Natural killer cell (primary cell): ENCODE measurements around the gene C2CD3. TPM values are rescaled to one million over a fixed set of nuclear protein-coding genes. Genes with fewer than 3 reads are reported as not detected.

ENCODE experiments used
- ATAC-seq, 3 donors: fragments of 150-1000 bp in 2 of 3; fragments of 200-7000 bp in 1 of 3; cut with Tn5 transposase; 1 replicate in 1 of 3; 2 replicates in 2 of 3; pipeline ENCODE4 v1.10.0; 2021; ENCODE audit warnings: mild to moderate bottlenecking in 2 of 3, moderate library complexity in 2 of 3
- DNase-seq, 2 donors: peaks; one replicate each; pipeline versions ENCODE4 v3.0.0 to v3.0.0-alpha.2; 2013 to 2021; ENCODE audit warnings: mixed read lengths in 1 of 2
- H3K27ac ChIP-seq: one replicate; pipeline ENCODE4 v1.5.1; 2013; ENCODE audit warnings: mild to moderate bottlenecking, low read length
- H3K27me3 ChIP-seq: one replicate; pipeline ENCODE4 v1.6.1; 2013; ENCODE audit warnings: low read length; ENCODE audit not compliant: control insufficient read depth, insufficient read depth
- H3K36me3 ChIP-seq: one replicate; pipeline ENCODE4 v1.6.1; 2013; ENCODE audit warnings: low read length; ENCODE audit not compliant: control insufficient read depth, insufficient read depth
- H3K4me1 ChIP-seq: one replicate; pipeline ENCODE4 v1.6.1; 2013; ENCODE audit warnings: low read length; ENCODE audit not compliant: control insufficient read depth, insufficient read depth
- H3K4me3 ChIP-seq: one replicate; pipeline ENCODE4 v1.5.1; 2013; ENCODE audit warnings: low read length
- H3K9me3 ChIP-seq: one replicate; pipeline ENCODE4 v1.6.1; 2013; ENCODE audit warnings: low read length; ENCODE audit not compliant: control insufficient read depth, insufficient read depth
- H3K27ac Mint-ChIP-seq, 2 donors: one replicate each; pipeline ENCODE4 v1.8.0; 2022; ENCODE audit warnings: mild to moderate bottlenecking in 2 of 2, mixed read lengths in 2 of 2, moderate library complexity in 1 of 2
- H3K27me3 Mint-ChIP-seq, 2 donors: one replicate each; pipeline ENCODE4 v1.8.0; 2022; ENCODE audit warnings: low read depth in 2 of 2, mixed read lengths in 2 of 2
- H3K36me3 Mint-ChIP-seq: one replicate; pipeline ENCODE4 v1.8.0; 2022; ENCODE audit warnings: mixed read lengths
- H3K4me1 Mint-ChIP-seq, 2 donors: one replicate each; pipeline ENCODE4 v1.8.0; 2022; ENCODE audit warnings: mixed read lengths in 2 of 2
- H3K4me3 Mint-ChIP-seq: one replicate; pipeline ENCODE4 v1.8.0; 2022; ENCODE audit warnings: mild to moderate bottlenecking, moderate library complexity, mixed read lengths
- H3K9me3 Mint-ChIP-seq, 2 donors: one replicate each; pipeline ENCODE4 v1.8.0; 2022; ENCODE audit warnings: mixed read lengths in 2 of 2
- WGBS: methylation state at CpG from one replicate; pipeline ENCODE4 v1.1.7; 2013; ENCODE audit warnings: missing lambda C conversion rate; ENCODE audit not compliant: insufficient coverage; 5-methylcytosine and 5-hydroxymethylcytosine counted together
- intact Hi-C: fragments of 100-400 bp; cut with micrococcal nuclease; formaldehyde crosslinking; loops from one replicate; pipeline ENCODE4 v1.14.2; 2022
- total RNA-seq, 4 donors: library from RNA; stranded (reverse); fragments of 120-200 nt in 1 of 4; gene quantifications; one replicate each; pipeline versions ENCODE4 v1.2.3 to v1.2.4, GENCODE V29; 2013 to 2022
- TF ChIP-seq, protein P1 (sequence below): fragments of 200-600 bp; IDR thresholded peaks from one replicate; pipeline ENCODE4 v1.8.0; 2022; ENCODE audit warnings: antibody characterized with exemption

The C2CD3 gene
- total RNA-seq, 3 donors from 2014 or later (not counting 1 experiment from before 2014, with no cell fraction given), result 55.0 to 67.6 (median 58.1) TPM

DNA sequence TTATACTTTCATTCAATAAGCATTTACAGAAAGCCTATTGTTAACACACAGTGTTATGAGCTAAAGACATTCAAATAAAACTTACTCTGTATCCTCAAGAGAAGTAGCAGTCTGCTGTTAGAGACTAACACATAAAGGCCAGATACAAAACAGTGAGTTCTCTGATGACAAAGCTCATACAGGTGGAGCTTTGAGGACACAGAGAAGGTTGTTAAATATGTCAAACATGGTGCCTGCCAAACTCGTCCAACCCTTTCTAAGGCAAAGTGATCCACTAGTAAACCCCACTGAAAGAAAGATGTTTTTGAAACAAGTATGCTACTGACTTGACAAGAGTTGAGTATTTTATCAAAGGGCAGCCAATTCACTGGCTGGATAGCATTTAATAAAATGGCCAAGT is 70.1 kb downstream of the C2CD3 start:
- Mint-ChIP-seq H3K9me3 (no peaks in the 10 kb centered on the region), H3K4me1 (no peaks in the 10 kb centered on the region), H3K4me3 (no peak overlapping the region), H3K27me3 (no peaks in the 10 kb centered on the region), H3K36me3 (peaks cover 61% of the 10 kb centered on the region), H3K27ac (no peak overlapping the region)
- Histone ChIP-seq H3K27ac (no peak overlapping the region), H3K9me3 (no peaks in the 10 kb centered on the region), H3K4me3 (no peak overlapping the region), H3K4me1 (no peaks in the 10 kb centered on the region), H3K27me3 (no peaks in the 10 kb centered on the region), H3K36me3 (peaks cover 65% of the 10 kb centered on the region)
- TF ChIP-seq, protein P1, sequence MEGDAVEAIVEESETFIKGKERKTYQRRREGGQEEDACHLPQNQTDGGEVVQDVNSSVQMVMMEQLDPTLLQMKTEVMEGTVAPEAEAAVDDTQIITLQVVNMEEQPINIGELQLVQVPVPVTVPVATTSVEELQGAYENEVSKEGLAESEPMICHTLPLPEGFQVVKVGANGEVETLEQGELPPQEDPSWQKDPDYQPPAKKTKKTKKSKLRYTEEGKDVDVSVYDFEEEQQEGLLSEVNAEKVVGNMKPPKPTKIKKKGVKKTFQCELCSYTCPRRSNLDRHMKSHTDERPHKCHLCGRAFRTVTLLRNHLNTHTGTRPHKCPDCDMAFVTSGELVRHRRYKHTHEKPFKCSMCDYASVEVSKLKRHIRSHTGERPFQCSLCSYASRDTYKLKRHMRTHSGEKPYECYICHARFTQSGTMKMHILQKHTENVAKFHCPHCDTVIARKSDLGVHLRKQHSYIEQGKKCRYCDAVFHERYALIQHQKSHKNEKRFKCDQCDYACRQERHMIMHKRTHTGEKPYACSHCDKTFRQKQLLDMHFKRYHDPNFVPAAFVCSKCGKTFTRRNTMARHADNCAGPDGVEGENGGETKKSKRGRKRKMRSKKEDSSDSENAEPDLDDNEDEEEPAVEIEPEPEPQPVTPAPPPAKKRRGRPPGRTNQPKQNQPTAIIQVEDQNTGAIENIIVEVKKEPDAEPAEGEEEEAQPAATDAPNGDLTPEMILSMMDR, result no peak
- intact Hi-C loops, result no loop called here
- WGBS, result 82% methylated on average over 1 of the region's 1 CpG
- ATAC-seq (no peak), DNase-seq (no peak)

DNA sequence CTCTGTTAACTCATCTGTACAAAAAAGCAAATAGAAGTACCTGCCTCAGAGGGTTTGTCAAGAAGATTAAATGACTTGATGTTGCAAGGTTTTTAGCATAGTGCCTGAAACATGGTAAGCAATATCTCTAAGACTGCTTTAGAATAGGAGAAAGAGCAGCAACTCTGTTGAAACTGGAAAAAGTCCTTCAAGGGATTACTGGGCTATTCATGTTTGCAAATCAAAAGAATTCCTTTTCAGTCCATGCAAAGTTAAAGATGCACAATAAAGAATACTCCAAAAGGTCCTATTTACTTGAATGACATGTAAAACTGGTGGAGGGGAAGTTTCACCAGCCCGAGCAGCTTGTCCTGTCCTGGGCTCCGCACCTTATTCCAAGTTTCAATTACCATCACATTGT is 70.6 kb downstream of the C2CD3 start:
- H3K36me3 Mint-ChIP-seq, result peaks cover 61% of the 10 kb centered on the region
- no peaks in the 10 kb centered on the region for H3K4me1 Mint-ChIP-seq
- no peak for DNase-seq
- no peak overlapping the region for H3K27ac Mint-ChIP-seq
- 100% methylated on average over 2 of the region's 2 CpGs for WGBS
- no peak overlapping the region for H3K4me3 Mint-ChIP-seq
- TF ChIP-seq, protein P1, result no peak
- no peak overlapping the region for H3K4me3 ChIP-seq
- no peak overlapping the region for H3K27ac ChIP-seq
- H3K27me3 ChIP-seq, result no peaks in the 10 kb centered on the region
- H3K4me1 ChIP-seq, result no peaks in the 10 kb centered on the region
- no peaks in the 10 kb centered on the region for H3K9me3 ChIP-seq
- ATAC-seq, result no peak
- intact Hi-C loops, result no loop called here
- no peaks in the 10 kb centered on the region for H3K27me3 Mint-ChIP-seq
- H3K36me3 ChIP-seq, result peaks cover 64% of the 10 kb centered on the region
- H3K9me3 Mint-ChIP-seq, result no peaks in the 10 kb centered on the region

DNA sequence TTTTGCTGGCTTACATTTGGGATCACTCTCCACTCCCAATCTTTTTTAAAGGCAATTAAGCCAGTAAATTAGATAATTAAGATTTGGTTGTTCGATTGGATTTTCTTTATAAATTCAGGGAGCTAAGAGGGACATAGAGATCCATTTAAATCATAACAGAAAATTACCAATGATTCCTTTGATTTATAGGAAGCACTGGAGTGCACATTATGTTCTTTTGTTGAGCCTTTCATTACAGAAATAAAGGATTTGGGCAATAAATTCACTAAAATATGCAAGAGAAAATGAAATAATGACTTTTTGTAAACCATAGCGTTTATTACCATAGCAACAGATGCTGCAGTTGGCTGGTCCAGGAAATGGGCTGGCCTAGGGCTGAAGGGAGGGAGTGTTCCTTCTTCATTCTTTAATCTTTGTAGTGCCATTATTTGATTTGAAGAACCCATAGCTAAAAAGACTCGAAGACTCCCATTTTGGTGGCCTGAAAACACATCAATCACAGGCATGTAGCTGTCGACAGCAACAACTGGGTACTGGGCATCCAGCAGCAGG is 73.0 kb downstream of the C2CD3 start:
- no peak for ATAC-seq
- intact Hi-C loops, result no loop called here

More for the DNA sequence above, 73.0 kb downstream of the C2CD3 start:
- Histone ChIP-seq H3K27me3 (no peaks in the 10 kb centered on the region), H3K4me1 (no peaks in the 10 kb centered on the region), H3K36me3 (peaks cover 58% of the 10 kb centered on the region), H3K9me3 (no peaks in the 10 kb centered on the region), H3K4me3 (no peak overlapping the region), H3K27ac (no peak overlapping the region)
- Mint-ChIP-seq H3K36me3 (peaks cover 50% of the 10 kb centered on the region), H3K27me3 (no peaks in the 10 kb centered on the region), H3K27ac (no peak overlapping the region), H3K9me3 (no peaks in the 10 kb centered on the region), H3K4me3 (no peak overlapping the region), H3K4me1 (no peaks in the 10 kb centered on the region)
- TF ChIP-seq, protein P1, result no peak
- no peak for DNase-seq
- 85% methylated on average over 3 of the region's 4 CpGs for WGBS
